Measurements from ENCODE around the gene PTPRD.

GRCh38 chr9:10235376-10235775 is 377.4 kb downstream of the PTPRD start:
- TF ChIP-seq CTCF (IDR thresholded peaks at IDR 0.05 in 4 of 5, conservative IDR thresholded peaks at IDR 0.05 in 1 of 5) (no peak), POLR2A (IDR thresholded peaks at IDR 0.05) (no peak)
